Fibroblast of skin of right quadriceps (primary cell): ENCODE measurements around the gene RNF167.
A peak's percentile ranks its signal among the peaks of the same experiment; 100 is the strongest.
"Not testable (repeated sequence)": the region's sequence is repeated elsewhere in the genome, so short reads cannot be mapped to it uniquely, and the experiment has no call there.

Experiments
- DNase-seq: peaks from one replicate; pipeline ENCODE4 v3.0.0-alpha.2; 2013

The RNF167 gene

GRCh38 chr17:4903051-4903818 lies 36.8 kb upstream of the RNF167 start, which contains the start of gene CHRNE:
TSS of gene CHRNE (minus strand) at chr17:4903098. CDS start at chr17:4903063, 35 bp downstream.
- DNase-seq, result peak; percentile 60

GRCh38 chr17:4906642-4907041 lies 33.4 kb upstream of the RNF167 start:
- DNase-seq, result not testable (repeated sequence)

GRCh38 chr17:4908301-4908700 lies 31.8 kb upstream of the RNF167 start:
- DNase-seq, result no peak

- DNase-seq, result peak; percentile 84
Observed at GRCh38 chr17:4908711-4909496, 31.2 kb upstream of the RNF167 start.

GRCh38 chr17:4913994-4914393 lies 26.1 kb upstream of the RNF167 start:
- DNase-seq, result no peak

- DNase-seq, result not testable (repeated sequence)
Observed at GRCh38 chr17:4914551-4914950, 25.5 kb upstream of the RNF167 start.

- DNase-seq, result no peak
Observed at GRCh38 chr17:4919511-4920047, 20.5 kb upstream of the RNF167 start.

- no peak for DNase-seq
Observed at GRCh38 chr17:4920351-4921048, 19.6 kb upstream of the RNF167 start.

- no peak for DNase-seq
Observed at GRCh38 chr17:4921320-4921719, 18.7 kb upstream of the RNF167 start.

GRCh38 chr17:4926577-4927335 lies 13.3 kb upstream of the RNF167 start:
- not testable (repeated sequence) for DNase-seq

GRCh38 chr17:4928881-4929280 lies 11.2 kb upstream of the RNF167 start:
- no peak for DNase-seq

GRCh38 chr17:4931963-4932362 lies 8.1 kb upstream of the RNF167 start, which contains the start of gene GP1BA:
TSS of gene GP1BA (plus strand) at chr17:4932277. CDS start at chr17:4932605, 328 bp downstream.
- no peak for DNase-seq

GRCh38 chr17:4932756-4933155 lies 7.3 kb upstream of the RNF167 start:
- DNase-seq, result no peak

- no peak for DNase-seq
Observed at GRCh38 chr17:4933646-4934045, 6.4 kb upstream of the RNF167 start.

- DNase-seq, result peak; percentile 31
Observed at GRCh38 chr17:4934173-4934979, 5.7 kb upstream of the RNF167 start.

GRCh38 chr17:4935650-4936049 lies 4.4 kb upstream of the RNF167 start:
- no peak for DNase-seq

GRCh38 chr17:4936436-4936835 lies 3.6 kb upstream of the RNF167 start:
- DNase-seq, result no peak

- DNase-seq, result no peak
Observed at GRCh38 chr17:4937553-4937952, 2.5 kb upstream of the RNF167 start.

- no peak for DNase-seq
Observed at GRCh38 chr17:4938069-4938491, 2.0 kb upstream of the RNF167 start.

- no peak for DNase-seq
Observed at GRCh38 chr17:4938688-4939545, 1.2 kb upstream of the RNF167 start.

GRCh38 chr17:4939546-4939795 lies 597 bp upstream of the RNF167 start:
- no peak for DNase-seq
